HG03571 (cell line): ENCODE results near the gene SP4.
"Not testable (repeated sequence)": the region's sequence is repeated elsewhere in the genome, so short reads cannot be mapped to it uniquely, and the experiment has no call there.

ENCODE experiments used
- ATAC-seq: cut with Tn5 transposase; IDR thresholded peaks from one replicate; pipeline ENCODE4 v1.9.1; 2021; ENCODE audit not compliant: unreplicated experiment

The SP4 gene

DNA sequence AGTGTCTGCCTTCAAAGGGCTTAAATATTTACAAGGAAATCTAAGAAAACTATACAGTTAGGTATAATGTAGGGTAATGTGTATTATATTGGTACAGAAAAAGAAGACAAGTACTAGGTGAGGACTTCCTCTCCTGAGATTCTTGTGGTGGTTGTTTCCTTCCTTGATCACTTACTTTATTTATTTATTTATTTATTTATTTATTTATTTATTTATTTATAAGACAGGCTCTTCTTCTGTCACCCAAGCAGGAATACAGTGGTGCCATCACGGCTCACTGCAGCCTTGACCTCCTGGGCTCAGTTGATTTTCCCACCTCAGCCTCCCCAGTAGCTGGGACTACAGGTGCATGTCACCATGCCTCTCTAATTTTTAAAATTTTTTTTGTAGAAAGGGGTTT lies 96.8 kb downstream of the SP4 start:
- ATAC-seq: no peak

DNA sequence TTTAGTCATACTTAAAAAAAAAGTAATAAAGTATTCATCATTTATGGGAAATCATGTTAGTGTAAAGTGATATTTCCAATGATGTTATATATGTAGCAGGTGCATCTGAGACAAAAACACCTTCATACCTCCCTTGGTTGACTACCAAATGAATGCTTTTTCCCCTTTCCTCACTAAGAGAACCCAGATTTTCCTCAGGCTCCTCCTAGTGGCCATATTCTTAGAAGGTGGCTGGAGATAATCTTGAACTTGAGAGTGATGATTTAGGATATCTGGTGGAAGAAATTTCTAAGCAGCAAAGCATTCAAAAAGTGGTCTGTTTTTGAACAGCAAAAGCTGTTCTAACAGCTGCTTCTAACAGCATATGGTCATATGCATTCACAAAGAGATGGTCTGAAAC lies 98.1 kb downstream of the SP4 start:
- ATAC-seq: no peak

DNA sequence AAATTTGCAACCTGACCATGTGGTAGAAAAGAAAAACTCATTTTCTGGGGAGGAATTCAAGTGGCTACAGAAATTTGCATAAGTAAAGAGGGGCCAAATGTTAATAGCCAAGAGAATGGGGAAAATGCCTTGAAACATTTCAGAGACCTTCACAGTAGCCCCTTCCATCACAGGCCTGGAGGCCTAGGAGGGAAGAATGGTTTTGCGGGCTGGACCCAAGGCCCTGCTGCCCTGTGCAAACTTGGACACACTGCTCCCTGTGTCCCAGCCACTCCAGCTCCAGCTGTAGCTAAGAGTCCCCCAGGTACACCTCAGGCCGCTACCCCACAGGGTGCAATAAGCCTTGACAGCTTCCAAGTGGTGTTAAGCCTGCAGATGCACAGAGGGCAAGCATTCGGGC lies 98.6 kb downstream of the SP4 start:
- no peak for ATAC-seq

DNA sequence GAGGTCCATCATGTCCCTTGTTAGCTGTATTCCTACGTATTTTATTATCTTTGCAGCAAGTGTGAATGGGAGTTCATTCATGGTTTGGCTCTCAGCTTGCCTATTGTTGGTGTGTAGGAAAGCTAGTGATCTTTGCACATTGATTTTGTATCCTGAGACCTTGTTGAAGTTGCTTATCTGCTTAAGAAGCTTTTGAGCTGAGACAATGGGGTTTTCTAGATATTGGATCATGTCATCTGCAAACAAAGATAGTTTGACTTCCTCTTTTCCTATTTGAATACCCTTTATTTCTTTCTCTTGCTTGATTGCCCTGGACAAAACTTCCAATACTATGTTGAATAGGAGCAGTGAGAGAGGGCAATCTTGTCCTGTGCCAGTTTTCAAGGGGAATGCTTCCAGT lies 104.6 kb downstream of the SP4 start:
- not testable (repeated sequence) for ATAC-seq

- ATAC-seq: not testable (repeated sequence)
Observed at GRCh38 chr7:21533646-21534045, 105.8 kb downstream of the SP4 start.

- ATAC-seq: not testable (repeated sequence)
Observed at GRCh38 chr7:21536445-21537118, 108.7 kb downstream of the SP4 start.

GRCh38 chr7:21538936-21539495 lies 111.1 kb downstream of the SP4 start:
- ATAC-seq: no peak

DNA sequence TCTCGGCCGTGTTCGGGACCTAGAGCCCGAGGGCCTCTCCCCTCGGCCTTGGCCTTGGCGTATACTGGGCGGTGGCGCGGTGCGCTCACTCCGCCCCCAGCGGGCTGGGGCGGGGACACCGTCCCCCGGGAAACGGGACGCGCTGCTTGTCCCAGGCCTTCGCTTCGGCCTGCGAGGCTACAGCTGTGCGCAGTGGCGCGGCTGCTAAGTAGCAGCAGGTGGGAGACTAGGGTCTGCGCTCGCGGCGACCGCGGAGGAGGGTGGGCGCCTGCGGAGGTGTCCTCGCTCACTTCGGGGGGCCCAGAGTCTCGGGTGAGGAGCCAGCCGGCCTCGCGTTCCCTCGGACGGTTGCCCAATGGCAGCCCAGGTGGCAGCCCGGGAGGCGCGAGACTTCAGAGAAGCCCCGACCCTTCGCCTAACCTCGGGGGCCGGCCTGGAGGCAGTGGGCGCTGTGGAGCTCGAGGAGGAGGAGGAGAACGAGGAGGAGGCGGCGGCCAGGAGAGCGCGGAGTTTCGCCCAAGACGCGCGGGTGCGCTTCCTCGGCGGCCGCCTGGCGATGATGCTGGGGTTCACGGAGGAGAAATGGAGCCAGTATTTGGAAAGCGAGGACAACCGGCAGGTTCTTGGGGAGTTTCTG lies 115.1 kb downstream of the SP4 start, which contains the start of gene DNAH11:
Gene DNAH11 (plus strand): TSS at position 149 of the 637 bp plus-strand sequence. CDS start 207 bp downstream, at position 356.
- ATAC-seq: no peak

GRCh38 chr7:21543528-21544302 lies 115.8 kb downstream of the SP4 start:
- ATAC-seq: no peak

GRCh38 chr7:21544303-21544656 lies 116.4 kb downstream of the SP4 start:
- ATAC-seq: no peak

GRCh38 chr7:21544715-21545114 lies 116.8 kb downstream of the SP4 start:
- ATAC-seq: no peak

DNA sequence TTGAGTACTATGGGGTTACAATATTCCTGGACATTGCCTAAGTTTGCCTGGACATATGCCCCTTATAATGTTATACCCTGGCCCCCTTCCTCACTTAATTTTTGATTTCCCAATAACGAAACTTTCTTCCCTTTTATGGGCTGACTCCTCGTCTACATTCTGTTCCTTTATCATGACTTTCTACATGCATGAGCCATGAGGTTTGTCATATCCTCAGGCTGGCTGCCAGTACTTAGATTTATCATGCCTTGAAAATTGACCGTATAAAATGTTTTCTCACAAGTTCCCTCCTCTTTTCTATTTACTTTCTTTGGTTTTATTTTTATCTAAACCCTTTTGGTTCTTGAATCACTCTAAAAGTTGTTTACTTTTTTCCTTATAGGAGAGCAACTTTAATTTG lies 119.6 kb downstream of the SP4 start:
- ATAC-seq: no peak

- ATAC-seq: no peak
Observed at GRCh38 chr7:21548491-21548890, 120.6 kb downstream of the SP4 start.

GRCh38 chr7:21550076-21550475 lies 122.2 kb downstream of the SP4 start:
- no peak for ATAC-seq

- ATAC-seq: no peak
Observed at GRCh38 chr7:21550821-21551531, 123.1 kb downstream of the SP4 start.

GRCh38 chr7:21562385-21562784 lies 134.5 kb downstream of the SP4 start:
- no peak for ATAC-seq
